H1 (cell line): Measurements from ENCODE around the gene FXYD7. TPM values are rescaled to one million over a fixed set of nuclear protein-coding genes. Genes with fewer than 3 reads are reported as not detected.

Experiments used
- CTCF ChIA-PET: fragments of 300-600 bp; sonication (Branson Sonifier 250); formaldehyde crosslinking; loops from one replicate; lab custom pipeline; 2021; ENCODE audit not compliant: partially characterized antibody; lab: Charles Lee
- POLR2A ChIA-PET: fragments of 300-600 bp; sonication (Branson Sonifier 250); formaldehyde crosslinking; loops from one replicate; lab custom pipeline; 2021; ENCODE audit warnings: inconsistent platforms; ENCODE audit not compliant: partially characterized antibody; lab: Charles Lee
- DNase-seq, 2 experiments: peaks; one replicate each; pipeline versions ENCODE4 v3.0.0 to v3.0.0-alpha.2; 2010 to 2022; ENCODE audit warnings: low spot score in 2 of 2, low read depth in 1 of 2, mixed read lengths in 1 of 2
- FAIRE-seq: peaks from 2 replicates; lab custom pipeline; 2011; peaks lifted over from hg19 to GRCh38; lab: Jason Lieb, UNC
- H2AFZ ChIP-seq: 2 replicates; pipeline ENCODE4 v1.8.1; 2012; ENCODE audit warnings: low read length, inconsistent platforms
- H2AK5ac ChIP-seq: 2 replicates; pipeline ENCODE4 v1.6.1; 2013; ENCODE audit warnings: low read depth, low read length
- H2BK120ac ChIP-seq: replicated peaks from 2 replicates; pipeline ENCODE3; 2013; ENCODE audit warnings: low read depth, low read length, inconsistent platforms
- H2BK12ac ChIP-seq: 2 replicates; pipeline ENCODE4 v1.6.1; 2013; ENCODE audit warnings: low read depth, low read length
- H2BK15ac ChIP-seq: 2 replicates; pipeline ENCODE4 v1.6.1; 2013; ENCODE audit warnings: low read length
- H2BK20ac ChIP-seq: 2 replicates; pipeline ENCODE4 v1.6.1; 2013; ENCODE audit warnings: low read length
- H2BK5ac ChIP-seq: 2 replicates; pipeline ENCODE4 v1.6.1; 2013; ENCODE audit warnings: low read depth, low read length
- H3K14ac ChIP-seq: 2 replicates; pipeline ENCODE4 v1.6.1; 2013; ENCODE audit warnings: inconsistent platforms; ENCODE audit not compliant: insufficient read length
- H3K18ac ChIP-seq: 2 replicates; pipeline ENCODE4 v1.6.1; 2013; ENCODE audit warnings: low read length; ENCODE audit errors: extremely low read depth
- H3K23ac ChIP-seq: 2 replicates; pipeline ENCODE4 v1.6.1; 2013; ENCODE audit warnings: inconsistent platforms; ENCODE audit not compliant: insufficient read length
- H3K23me2 ChIP-seq: 2 replicates; pipeline ENCODE4 v1.6.1; 2013; ENCODE audit warnings: low read depth, low read length
- H3K27ac ChIP-seq: 2 replicates; pipeline ENCODE4 v1.6.1; 2011; ENCODE audit warnings: low read depth, low read length, inconsistent platforms
- H3K27me3 ChIP-seq, 4 experiments: replicated peaks in 1 of 4; 1 replicate in 1 of 4; 2 replicates in 3 of 4; pipeline versions ENCODE4 v1.6.1 to v1.8.1; 2011 to 2013; ENCODE audit warnings: low read length in 3 of 4, mild to moderate bottlenecking in 3 of 4, inconsistent platforms in 2 of 4, mixed read lengths in 2 of 4, moderate library complexity in 1 of 4; ENCODE audit not compliant: control insufficient read depth in 3 of 4, insufficient read depth in 3 of 4; ENCODE audit errors: extremely low read depth in 1 of 4
- H3K36me3 ChIP-seq, 4 experiments: 2 replicates each; pipeline versions ENCODE4 v1.6.1 to v1.8.1; 2011 to 2013; ENCODE audit warnings: mild to moderate bottlenecking in 4 of 4, low read length in 3 of 4, moderate library complexity in 2 of 4, control low read depth in 1 of 4, inconsistent platforms in 1 of 4; ENCODE audit not compliant: insufficient read depth in 4 of 4, control insufficient read depth in 2 of 4
- H3K4ac ChIP-seq: replicated peaks from 2 replicates; pipeline ENCODE3; 2013; ENCODE audit warnings: low read length, low read depth, mixed read lengths, inconsistent platforms; ENCODE audit not compliant: insufficient read length
- H3K4me1 ChIP-seq, 4 experiments: replicated peaks in 1 of 4; 1 replicate in 1 of 4; 2 replicates in 3 of 4; pipeline versions ENCODE4 v1.6.1 to v1.8.1; 2011 to 2013; ENCODE audit warnings: low read length in 3 of 4, inconsistent platforms in 2 of 4, mixed read lengths in 1 of 4; ENCODE audit not compliant: insufficient read depth in 4 of 4, control insufficient read depth in 3 of 4
- H3K4me2 ChIP-seq, 2 experiments: 2 replicates each; pipeline versions ENCODE4 v1.6.1 to v1.8.1; 2011 to 2013; ENCODE audit warnings: low read depth in 2 of 2, low read length in 2 of 2, control low read depth in 1 of 2, inconsistent platforms in 1 of 2, mild to moderate bottlenecking in 1 of 2; ENCODE audit not compliant: insufficient read depth in 1 of 2
- H3K4me3 ChIP-seq, 4 experiments: fragments of 200-600, 300-600 bp in 1 of 4; sonication (generic), shearing (Covaris generic), sonication (Bioruptor Twin) in 1 of 4; 2 replicates each; pipeline versions ENCODE4 v1.5.1 to v1.8.1; 2011 to 2016; ENCODE audit warnings: low read length in 4 of 4, low read depth in 3 of 4, control low read depth in 2 of 4, inconsistent platforms in 2 of 4, mild to moderate bottlenecking in 2 of 4, mixed read lengths in 1 of 4, moderate library complexity in 1 of 4; ENCODE audit not compliant: insufficient read depth in 2 of 4; ENCODE audit errors: extremely low read depth in 1 of 4
- H3K56ac ChIP-seq: replicated peaks from 2 replicates; pipeline ENCODE3; 2013; ENCODE audit warnings: low read depth, mild to moderate bottlenecking, mixed read lengths, low read length, inconsistent platforms; ENCODE audit not compliant: insufficient read length
- H3K79me1 ChIP-seq: 2 replicates; pipeline ENCODE4 v1.6.1; 2013; ENCODE audit warnings: low read depth, low read length, control low read depth
- H3K79me2 ChIP-seq, 2 experiments: 2 replicates each; pipeline versions ENCODE4 v1.6.1 to v1.8.1; 2012 to 2013; ENCODE audit warnings: low read length in 2 of 2, mild to moderate bottlenecking in 2 of 2, inconsistent platforms in 1 of 2; ENCODE audit not compliant: insufficient read depth in 2 of 2, control insufficient read depth in 1 of 2
- H3K9ac ChIP-seq, 4 experiments: replicated peaks in 1 of 4; 1 replicate in 1 of 4; 2 replicates in 3 of 4; pipeline versions ENCODE4 v1.6.1 to v1.8.1; 2011 to 2013; ENCODE audit warnings: low read depth in 3 of 4, low read length in 3 of 4, control low read depth in 2 of 4, mild to moderate bottlenecking in 2 of 4, moderate library complexity in 2 of 4, inconsistent platforms in 1 of 4; ENCODE audit errors: extremely low read depth in 1 of 4
- H3K9me3 ChIP-seq, 2 experiments: 2 replicates each; pipeline versions ENCODE4 v1.6.1 to v1.8.1; 2012 to 2013; ENCODE audit warnings: mild to moderate bottlenecking in 2 of 2, moderate library complexity in 2 of 2, control low read depth in 1 of 2, inconsistent platforms in 1 of 2, low read depth in 1 of 2, low read length in 1 of 2, mixed read lengths in 1 of 2; ENCODE audit not compliant: insufficient read depth in 2 of 2
- H4K20me1 ChIP-seq, 2 experiments: replicated peaks in 1 of 2; 2 replicates each; pipeline versions ENCODE3 to v1.8.1; 2011 to 2013; ENCODE audit warnings: inconsistent platforms in 2 of 2, low read length in 2 of 2, mild to moderate bottlenecking in 1 of 2; ENCODE audit not compliant: insufficient read depth in 2 of 2, control insufficient read depth in 1 of 2
- H4K5ac ChIP-seq: 2 replicates; pipeline ENCODE4 v1.6.1; 2013; ENCODE audit warnings: low read length, low read depth, mixed read lengths, inconsistent platforms; ENCODE audit not compliant: insufficient read length
- H4K8ac ChIP-seq: 2 replicates; pipeline ENCODE4 v1.8.0; 2013; ENCODE audit warnings: mild to moderate bottlenecking, moderate library complexity, low read length, inconsistent platforms; ENCODE audit not compliant: insufficient read depth; ENCODE audit errors: extremely low read depth
- H4K91ac ChIP-seq: replicated peaks from 2 replicates; pipeline ENCODE3; 2013; ENCODE audit warnings: low read length, mixed read lengths, inconsistent platforms; ENCODE audit not compliant: insufficient read length
- ASH2L ChIP-seq: fragments of 200-600, 300-600 bp; sonication (generic); IDR thresholded peaks from one replicate; pipeline ENCODE4 v1.7.1; 2017; ENCODE audit warnings: low read length
- CBX5 ChIP-seq: fragments of 300-800, 300-1000 bp; sonication (generic); IDR thresholded peaks from 2 replicates; pipeline ENCODE4 v1.7.1; 2016; ENCODE audit warnings: antibody characterized with exemption, low read length, low read depth
- GTF2F1 ChIP-seq: IDR thresholded peaks from 2 replicates; pipeline ENCODE4 v1.6.1; 2012; ENCODE audit warnings: low read depth, low read length, improper control_type of control experiment, borderline replicate concordance
- KDM1A ChIP-seq: fragments of 200-600, 300-600 bp; sonication (generic); IDR thresholded peaks from 2 replicates; pipeline ENCODE4 v1.7.1; 2016; ENCODE audit warnings: mild to moderate bottlenecking, low read length, borderline replicate concordance
- PHF8 ChIP-seq: fragments of 200-600 bp; sonication (generic); conservative IDR thresholded peaks from 2 replicates; pipeline ENCODE4 v1.7.1; 2012; ENCODE audit warnings: low read depth, mild to moderate bottlenecking, inconsistent platforms, low read length, moderate library complexity
- RNF2 ChIP-seq: fragments of 200-900, 300-1000 bp; sonication (generic); IDR thresholded peaks from 2 replicates; pipeline ENCODE4 v1.7.1; 2016; ENCODE audit warnings: borderline replicate concordance, low read depth, mild to moderate bottlenecking, antibody characterized with exemption, low read length; ENCODE audit not compliant: poor library complexity, severe bottlenecking; ENCODE audit errors: missing control alignments
- SRF ChIP-seq: IDR thresholded peaks from 2 replicates; pipeline ENCODE4 v1.6.1; 2011; ENCODE audit warnings: mild to moderate bottlenecking, low read depth, low read length, moderate library complexity
- TBP ChIP-seq: IDR thresholded peaks from 2 replicates; pipeline ENCODE4 v1.6.1; 2011; ENCODE audit warnings: low read depth, low read length, improper control_type of control experiment
- YY1 ChIP-seq: IDR thresholded peaks from 2 replicates; pipeline ENCODE4 v1.6.1; 2011; ENCODE audit warnings: low read depth, mild to moderate bottlenecking, low read length
- WGBS, 2 experiments: shearing (Covaris generic) in 1 of 2; methylation state at CpG; one replicate each; pipeline versions ENCODE4 v1.1.6 to v1.1.7; 2013 to 2015; ENCODE audit warnings: low lambda C conversion rate in 2 of 2, mixed read lengths in 2 of 2, inconsistent platforms in 1 of 2, low coverage in 1 of 2, missing lambda C conversion rate in 1 of 2; ENCODE audit not compliant: insufficient replicate concordance in 2 of 2, insufficient coverage in 1 of 2, insufficient read length in 1 of 2; ENCODE audit errors: extremely low coverage in 1 of 2, missing lambda C conversion rate in 1 of 2; 5-methylcytosine and 5-hydroxymethylcytosine counted together
- polyA plus RNA-seq, 7 experiments: library from polyadenylated mRNA; depleted of rRNA in 3 of 7; stranded (reverse) in 5 of 7; unstranded in 2 of 7; fragments of >200 nt in 5 of 7; fragments of 200-250 nt in 2 of 7; gene quantifications; 1 replicate in 5 of 7; 2 replicates in 1 of 7; 4 replicates in 1 of 7; pipeline versions ENCODE4 v1.2.1 to v1.2.3, GENCODE V29; 2011 to 2013; ENCODE audit warnings: missing spikeins in 2 of 7, mixed read lengths in 2 of 7
- total RNA-seq: library from RNA; stranded (reverse); fragmentation: NEBNext Ultra II Directional; extraction: Animal tissue kit (Norgen Biotek cat#: 25700); gene quantifications from 2 replicates; pipeline ENCODE4 v1.2.1, GENCODE V29; 2021
- TF ChIP-seq, protein P1 (sequence below): IDR thresholded peaks from 2 replicates; pipeline ENCODE4 v1.6.1; 2012; ENCODE audit warnings: low read length, inconsistent platforms

FXYD7 gene
- total and polyA plus RNA-seq, 2 of the 8 experiments (the other 6 are each of a cell fraction or from before 2014, with no cell fraction given) = 12.1 to 14.3 TPM

GRCh38 chr19:35167251-35168119 is 24.4 kb downstream of the FXYD7 start:
- no peak overlapping the region for H3K23ac ChIP-seq
- ChIA-PET CTCF (interaction anchor here (0.6 to 3.2 kb wide), 9 partner anchors 11 to 112 kb away, joined by 3 to 16 read pairs (median 4); partner anchors contain the start of gene FXYD5), POLR2A (interaction anchor here (0.6 to 1.9 kb wide), 8 partner anchors 8 to 132 kb away, joined by 3 to 8 read pairs (median 4); partner anchors contain the start of gene FXYD5)
- no peak for TF ChIP-seq YY1
- TF ChIP-seq, protein P1, sequence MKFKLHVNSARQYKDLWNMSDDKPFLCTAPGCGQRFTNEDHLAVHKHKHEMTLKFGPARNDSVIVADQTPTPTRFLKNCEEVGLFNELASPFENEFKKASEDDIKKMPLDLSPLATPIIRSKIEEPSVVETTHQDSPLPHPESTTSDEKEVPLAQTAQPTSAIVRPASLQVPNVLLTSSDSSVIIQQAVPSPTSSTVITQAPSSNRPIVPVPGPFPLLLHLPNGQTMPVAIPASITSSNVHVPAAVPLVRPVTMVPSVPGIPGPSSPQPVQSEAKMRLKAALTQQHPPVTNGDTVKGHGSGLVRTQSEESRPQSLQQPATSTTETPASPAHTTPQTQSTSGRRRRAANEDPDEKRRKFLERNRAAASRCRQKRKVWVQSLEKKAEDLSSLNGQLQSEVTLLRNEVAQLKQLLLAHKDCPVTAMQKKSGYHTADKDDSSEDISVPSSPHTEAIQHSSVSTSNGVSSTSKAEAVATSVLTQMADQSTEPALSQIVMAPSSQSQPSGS = no peak
- TF ChIP-seq PHF8 = no peak
- no peak for TF ChIP-seq KDM1A
- TF ChIP-seq TBP = no peak
- TF ChIP-seq RNF2 = no peak
- no peak for TF ChIP-seq SRF
- no peak for TF ChIP-seq GTF2F1
- TF ChIP-seq CBX5 = no peak
- no peak for TF ChIP-seq ASH2L

More at GRCh38 chr19:35167251-35168119, 24.4 kb downstream of the FXYD7 start:
- H3K79me1 ChIP-seq = no peaks in the 10 kb centered on the region; the same call in 1 of the 2 replicates
- no peak overlapping the region for H3K9ac ChIP-seq
- WGBS, 2 experiments = 84% methylated on average over 5 of the region's 5 CpGs; no CpG with 5 or more reads in 1 of the 2 experiments
- no peak overlapping the region for H4K8ac ChIP-seq
- H3K56ac ChIP-seq = no peak overlapping the region
- H3K27ac ChIP-seq = no peak overlapping the region
- FAIRE-seq (no peak), DNase-seq (no peak)
- 0 out of 4 replicates have a peak, but pooled peaks cover 0 to 2% of the 10 kb centered on the region in 2 experiments for H3K9me3 ChIP-seq
- no peak overlapping the region for H2BK12ac ChIP-seq
- H3K4me2 ChIP-seq = no peak overlapping the region
- no peak overlapping the region for H2AK5ac ChIP-seq
- no peaks in the 10 kb centered on the region for H3K4me1 ChIP-seq
- no peaks in the 10 kb centered on the region for H3K79me2 ChIP-seq
- no peak overlapping the region for H2BK15ac ChIP-seq
- H4K5ac ChIP-seq = no peak overlapping the region
- H2AFZ ChIP-seq = no peak overlapping the region
- no peak overlapping the region for H4K91ac ChIP-seq
- no peak overlapping the region for H3K14ac ChIP-seq
- H3K36me3 ChIP-seq = peaks cover 5 to 44% (median 28%) of the 10 kb centered on the region in 4 experiments; a peak in 7 of 8 replicates
- no peak overlapping the region for H2BK20ac ChIP-seq
- H3K18ac ChIP-seq = no peak overlapping the region
- no peak overlapping the region for H2BK5ac ChIP-seq
- no peak overlapping the region for H3K4me3 ChIP-seq
- H2BK120ac ChIP-seq = no peak overlapping the region
- no peak overlapping the region for H3K4ac ChIP-seq
- H4K20me1 ChIP-seq = peaks cover 0 to 3% of the 10 kb centered on the region in 2 experiments
- H3K27me3 ChIP-seq = no peaks in the 10 kb centered on the region
- no peaks in the 10 kb centered on the region for H3K23me2 ChIP-seq
